HEK293 (cell line): ENCODE data around the gene TCHP.
A peak's percentile ranks its signal among the peaks of the same experiment; 100 is the strongest.

Experiments used
- CTCF ChIA-PET: fragments of 350-600 bp; formaldehyde crosslinking; extraction: SDS; loops from one replicate; lab custom pipeline; 2021; ENCODE audit warnings: antibody characterized with exemption; lab: Yijun Ruan, JAX
- POLR2A ChIA-PET: fragments of 300-600 bp; formaldehyde crosslinking; extraction: SDS; loops from one replicate; lab custom pipeline; 2020; ENCODE audit warnings: antibody characterized with exemption, inconsistent platforms; lab: Yijun Ruan, JAX
- H3K27ac ChIP-seq: fragments of 200-500 bp; sonication (Bioruptor generic); 2 replicates; pipeline ENCODE4 v1.5.1; 2014; ENCODE audit warnings: low read depth, low read length, control low read depth, inconsistent platforms; ENCODE audit errors: extremely low read depth
- H3K36me3 ChIP-seq, 2 experiments: fragments of 200-500 bp in 1 of 2; sonication (Bioruptor generic) in 1 of 2; 1 replicate in 1 of 2; 2 replicates in 1 of 2; pipeline ENCODE4 v1.5.1; 2014 to 2017; ENCODE audit warnings: inconsistent platforms in 2 of 2, low read length in 2 of 2; ENCODE audit not compliant: control insufficient read depth in 2 of 2, insufficient read depth in 1 of 2
- H3K4me1 ChIP-seq: fragments of 200-500 bp; sonication (Bioruptor generic); 2 replicates; pipeline ENCODE4 v1.5.1; 2014; ENCODE audit warnings: mild to moderate bottlenecking, low read length, inconsistent platforms; ENCODE audit not compliant: control insufficient read depth, insufficient read depth
- H3K4me3 ChIP-seq: 2 replicates; pipeline ENCODE4 v1.5.1; 2011; ENCODE audit warnings: low read depth, mild to moderate bottlenecking, control low read depth, low read length, moderate library complexity
- H3K9me3 ChIP-seq: fragments of 200-500 bp; sonication (Bioruptor generic); 2 replicates; pipeline ENCODE4 v1.5.1; 2014; ENCODE audit warnings: low read depth, low read length, inconsistent platforms; ENCODE audit not compliant: control insufficient read depth, insufficient read depth
- BCL11A ChIP-seq: fragments of 450-650 bp; formaldehyde crosslinking; IDR thresholded peaks from 2 replicates; pipeline ENCODE4 v1.5.1; 2016; ENCODE audit warnings: low read depth, missing biosample characterization, missing genetic modification characterization
- CTCF ChIP-seq: fragments of 450-650 bp; formaldehyde crosslinking; IDR thresholded peaks from 2 replicates; pipeline ENCODE4 v1.5.1; 2016; ENCODE audit warnings: missing biosample characterization, missing genetic modification characterization
- HOXC10 ChIP-seq: sonication (generic); formaldehyde crosslinking; IDR thresholded peaks from 2 replicates; pipeline ENCODE4 v1.8.1; 2023; ENCODE audit warnings: mild to moderate bottlenecking, missing genetic modification reagents
- MZF1 ChIP-seq: fragments of 450-650 bp; formaldehyde crosslinking; IDR thresholded peaks from 2 replicates; pipeline ENCODE4 v1.5.1; 2017; ENCODE audit warnings: missing biosample characterization, missing genetic modification characterization, borderline replicate concordance
- OSR2 ChIP-seq: fragments of 450-650 bp; formaldehyde crosslinking; IDR thresholded peaks from 2 replicates; pipeline ENCODE4 v1.5.1; 2016; ENCODE audit warnings: missing biosample characterization, missing genetic modification characterization
- PRDM1 ChIP-seq: fragments of 450-650 bp; formaldehyde crosslinking; IDR thresholded peaks from 2 replicates; pipeline ENCODE4; 2016; ENCODE audit warnings: missing biosample characterization, missing genetic modification characterization
- ZBTB17 ChIP-seq: fragments of 450-650 bp; formaldehyde crosslinking; IDR thresholded peaks from 2 replicates; pipeline ENCODE4 v1.5.1; 2016; ENCODE audit warnings: missing biosample characterization, missing genetic modification characterization
- ZBTB7A ChIP-seq: fragments of 450-650 bp; formaldehyde crosslinking; IDR thresholded peaks from 2 replicates; pipeline ENCODE4 v1.5.1; 2016; ENCODE audit warnings: low read depth, missing biosample characterization, missing genetic modification characterization
- ZFP3 ChIP-seq: fragments of 450-650 bp; formaldehyde crosslinking; IDR thresholded peaks from 2 replicates; pipeline ENCODE4 v1.5.1; 2016; ENCODE audit warnings: low read depth, missing biosample characterization, missing genetic modification characterization
- ZFP69B ChIP-seq: fragments of 450-650 bp; formaldehyde crosslinking; IDR thresholded peaks from 2 replicates; pipeline ENCODE4 v1.5.1; 2016; ENCODE audit warnings: missing biosample characterization, missing genetic modification characterization
- ZIC2 ChIP-seq: fragments of 450-650 bp; formaldehyde crosslinking; IDR thresholded peaks from 2 replicates; pipeline ENCODE4 v1.5.1; 2016; ENCODE audit warnings: missing biosample characterization, missing genetic modification characterization
- ZNF10 ChIP-seq: fragments of 450-650 bp; formaldehyde crosslinking; IDR thresholded peaks from 2 replicates; pipeline ENCODE4 v1.5.1; 2017; ENCODE audit warnings: missing biosample characterization, missing genetic modification characterization
- ZNF16 ChIP-seq: fragments of 450-650 bp; formaldehyde crosslinking; IDR thresholded peaks from 2 replicates; pipeline ENCODE4 v1.5.1; 2016; ENCODE audit warnings: low read depth, missing biosample characterization, missing genetic modification characterization
- ZNF302 ChIP-seq: fragments of 450-650 bp; formaldehyde crosslinking; IDR thresholded peaks from 2 replicates; pipeline ENCODE4 v1.5.1; 2016; ENCODE audit warnings: missing biosample characterization, missing genetic modification characterization, low read depth
- ZNF555 ChIP-seq: fragments of 450-650 bp; formaldehyde crosslinking; conservative IDR thresholded peaks from 2 replicates; pipeline ENCODE4 v1.5.1; 2017; ENCODE audit warnings: missing biosample characterization, mild to moderate bottlenecking, missing genetic modification characterization, inconsistent platforms
- ZNF777 ChIP-seq: fragments of 450-650 bp; formaldehyde crosslinking; IDR thresholded peaks from 2 replicates; pipeline ENCODE4 v1.5.1; 2017; ENCODE audit warnings: missing biosample characterization, missing genetic modification characterization, borderline replicate concordance
- ZSCAN16 ChIP-seq: fragments of 450-650 bp; formaldehyde crosslinking; IDR thresholded peaks from 2 replicates; pipeline ENCODE4 v1.5.1; 2016; ENCODE audit warnings: missing biosample characterization, missing genetic modification characterization
- ZXDB ChIP-seq: fragments of 450-650 bp; formaldehyde crosslinking; IDR thresholded peaks from 2 replicates; pipeline ENCODE4 v1.5.1; 2016; ENCODE audit warnings: missing biosample characterization, missing genetic modification characterization
- TF ChIP-seq, protein P1 (sequence below): fragments of 450-650 bp; formaldehyde crosslinking; IDR thresholded peaks from 2 replicates; pipeline ENCODE4 v1.5.1; 2016; ENCODE audit warnings: missing biosample characterization, missing genetic modification characterization
- TF ChIP-seq, protein P2 (sequence below): fragments of 450-650 bp; formaldehyde crosslinking; IDR thresholded peaks from 2 replicates; pipeline ENCODE4 v1.5.1; 2016; ENCODE audit warnings: missing biosample characterization, missing genetic modification characterization

Gene TCHP

GRCh38 chr12:109923038-109923437 is 23.0 kb downstream of the TCHP start (continued):
- TF ChIP-seq MZF1 (tag by site-specific recombination) (no peak), ZBTB7A (no peak), ZSCAN16 (tag by site-specific recombination) (no peak), ZNF777 (tag by site-specific recombination) (no peak)
- TF ChIP-seq, protein P1, sequence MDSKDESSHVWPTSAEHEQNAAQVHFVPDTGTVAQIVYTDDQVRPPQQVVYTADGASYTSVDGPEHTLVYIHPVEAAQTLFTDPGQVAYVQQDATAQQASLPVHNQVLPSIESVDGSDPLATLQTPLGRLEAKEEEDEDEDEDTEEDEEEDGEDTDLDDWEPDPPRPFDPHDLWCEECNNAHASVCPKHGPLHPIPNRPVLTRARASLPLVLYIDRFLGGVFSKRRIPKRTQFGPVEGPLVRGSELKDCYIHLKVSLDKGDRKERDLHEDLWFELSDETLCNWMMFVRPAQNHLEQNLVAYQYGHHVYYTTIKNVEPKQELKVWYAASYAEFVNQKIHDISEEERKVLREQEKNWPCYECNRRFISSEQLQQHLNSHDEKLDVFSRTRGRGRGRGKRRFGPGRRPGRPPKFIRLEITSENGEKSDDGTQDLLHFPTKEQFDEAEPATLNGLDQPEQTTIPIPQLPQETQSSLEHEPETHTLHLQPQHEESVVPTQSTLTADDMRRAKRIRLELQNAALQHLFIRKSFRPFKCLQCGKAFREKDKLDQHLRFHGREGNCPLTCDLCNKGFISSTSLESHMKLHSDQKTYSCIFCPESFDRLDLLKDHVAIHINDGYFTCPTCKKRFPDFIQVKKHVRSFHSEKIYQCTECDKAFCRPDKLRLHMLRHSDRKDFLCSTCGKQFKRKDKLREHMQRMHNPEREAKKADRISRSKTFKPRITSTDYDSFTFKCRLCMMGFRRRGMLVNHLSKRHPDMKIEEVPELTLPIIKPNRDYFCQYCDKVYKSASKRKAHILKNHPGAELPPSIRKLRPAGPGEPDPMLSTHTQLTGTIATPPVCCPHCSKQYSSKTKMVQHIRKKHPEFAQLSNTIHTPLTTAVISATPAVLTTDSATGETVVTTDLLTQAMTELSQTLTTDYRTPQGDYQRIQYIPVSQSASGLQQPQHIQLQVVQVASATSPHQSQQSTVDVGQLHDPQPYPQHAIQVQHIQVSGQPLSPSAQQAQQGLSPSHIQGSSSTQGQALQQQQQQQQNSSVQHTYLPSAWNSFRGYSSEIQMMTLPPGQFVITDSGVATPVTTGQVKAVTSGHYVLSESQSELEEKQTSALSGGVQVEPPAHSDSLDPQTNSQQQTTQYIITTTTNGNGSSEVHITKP, result no peak
- TF ChIP-seq, all 188 proteins: peak for 0

DNA sequence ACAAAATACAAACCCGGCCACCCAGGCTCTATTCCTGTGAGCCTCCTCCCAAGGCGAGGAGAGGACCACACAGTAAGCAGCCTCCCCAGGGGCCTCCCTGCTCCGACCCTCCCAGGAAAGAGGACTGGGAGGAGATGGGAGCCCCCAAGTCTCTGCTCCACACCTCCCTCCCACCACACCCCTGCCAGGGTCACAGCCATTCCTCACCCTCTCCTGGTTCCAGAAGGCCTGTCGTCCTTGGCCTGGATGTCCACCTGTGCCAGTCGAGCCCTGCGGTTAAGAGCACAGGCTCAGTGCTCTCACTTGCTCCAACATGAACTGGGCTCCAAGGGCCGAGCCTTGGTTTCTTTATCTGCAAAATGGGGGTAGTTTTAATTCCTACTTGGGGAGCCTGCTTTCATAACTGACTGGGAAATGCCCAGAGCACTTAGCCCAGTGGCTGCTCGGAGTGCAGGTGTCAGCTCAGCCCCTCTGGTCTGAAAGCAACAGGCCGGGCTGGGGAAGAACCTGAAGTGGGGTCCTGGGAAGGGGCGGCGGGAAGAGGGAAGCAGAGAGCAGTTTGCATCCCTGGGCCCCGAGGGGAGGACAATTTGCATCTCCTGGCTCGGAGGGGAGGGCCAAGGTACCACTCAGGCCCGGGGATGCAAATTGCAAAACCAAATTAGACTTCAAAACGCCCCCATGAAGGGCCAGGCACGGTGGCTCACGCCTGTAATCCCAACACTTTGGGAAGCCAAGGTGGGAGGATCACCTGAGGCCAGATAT is 23.6 kb downstream of the TCHP start:
- Histone ChIP-seq H3K27ac (no peak overlapping the region), H3K4me1 (no peaks in the 10 kb centered on the region), H3K36me3 (peaks cover 0 to 17% of the 10 kb centered on the region in 2 experiments; a peak in 2 of 3 replicates), H3K4me3 (no peak overlapping the region), H3K9me3 (no peaks in the 10 kb centered on the region)
- TF ChIP-seq ZBTB17, result no peak
- TF ChIP-seq HOXC10, result no peak
- no peak for TF ChIP-seq CTCF (tag by site-specific recombination)
- TF ChIP-seq ZFP69B, result no peak
- ChIA-PET POLR2A (no interaction called here), CTCF (interaction anchor here (1.6 kb wide), 1 partner anchor 70 kb away, joined by 9 read pairs; no protein-coding TSS in a partner anchor)

- ChIA-PET POLR2A (no interaction called here), CTCF (interaction anchor here (0.6 to 1.6 kb wide), 3 partner anchors 21 to 72 kb away, joined by 3 to 9 read pairs (median 4); no protein-coding TSS in a partner anchor)
- Histone ChIP-seq H3K4me1 (no peaks in the 10 kb centered on the region), H3K4me3 (no peak overlapping the region), H3K27ac (no peak overlapping the region), H3K9me3 (no peaks in the 10 kb centered on the region), H3K36me3 (peaks cover 3 to 18% of the 10 kb centered on the region in 2 experiments; a peak in 2 of 3 replicates)
- TF ChIP-seq ZNF302, result no peak
- no peak for TF ChIP-seq ZNF10 (tag by site-specific recombination)
- TF ChIP-seq ZFP3 (tag by site-specific recombination), result no peak
- TF ChIP-seq OSR2 (tag by site-specific recombination), result no peak
- TF ChIP-seq ZIC2 (tag by site-specific recombination), result 0 out of 2 replicates have a peak, but pooled peaks have one; percentile 13
- no peak for TF ChIP-seq CTCF (tag by site-specific recombination)
- TF ChIP-seq ZNF555 (tag by site-specific recombination), result no peak
- TF ChIP-seq PRDM1 (tag by site-specific recombination), result no peak
- no peak for TF ChIP-seq ZXDB (tag by site-specific recombination)
- TF ChIP-seq BCL11A (tag by site-specific recombination), result no peak
- no peak for TF ChIP-seq ZNF16 (tag by site-specific recombination)
- TF ChIP-seq, protein P2, sequence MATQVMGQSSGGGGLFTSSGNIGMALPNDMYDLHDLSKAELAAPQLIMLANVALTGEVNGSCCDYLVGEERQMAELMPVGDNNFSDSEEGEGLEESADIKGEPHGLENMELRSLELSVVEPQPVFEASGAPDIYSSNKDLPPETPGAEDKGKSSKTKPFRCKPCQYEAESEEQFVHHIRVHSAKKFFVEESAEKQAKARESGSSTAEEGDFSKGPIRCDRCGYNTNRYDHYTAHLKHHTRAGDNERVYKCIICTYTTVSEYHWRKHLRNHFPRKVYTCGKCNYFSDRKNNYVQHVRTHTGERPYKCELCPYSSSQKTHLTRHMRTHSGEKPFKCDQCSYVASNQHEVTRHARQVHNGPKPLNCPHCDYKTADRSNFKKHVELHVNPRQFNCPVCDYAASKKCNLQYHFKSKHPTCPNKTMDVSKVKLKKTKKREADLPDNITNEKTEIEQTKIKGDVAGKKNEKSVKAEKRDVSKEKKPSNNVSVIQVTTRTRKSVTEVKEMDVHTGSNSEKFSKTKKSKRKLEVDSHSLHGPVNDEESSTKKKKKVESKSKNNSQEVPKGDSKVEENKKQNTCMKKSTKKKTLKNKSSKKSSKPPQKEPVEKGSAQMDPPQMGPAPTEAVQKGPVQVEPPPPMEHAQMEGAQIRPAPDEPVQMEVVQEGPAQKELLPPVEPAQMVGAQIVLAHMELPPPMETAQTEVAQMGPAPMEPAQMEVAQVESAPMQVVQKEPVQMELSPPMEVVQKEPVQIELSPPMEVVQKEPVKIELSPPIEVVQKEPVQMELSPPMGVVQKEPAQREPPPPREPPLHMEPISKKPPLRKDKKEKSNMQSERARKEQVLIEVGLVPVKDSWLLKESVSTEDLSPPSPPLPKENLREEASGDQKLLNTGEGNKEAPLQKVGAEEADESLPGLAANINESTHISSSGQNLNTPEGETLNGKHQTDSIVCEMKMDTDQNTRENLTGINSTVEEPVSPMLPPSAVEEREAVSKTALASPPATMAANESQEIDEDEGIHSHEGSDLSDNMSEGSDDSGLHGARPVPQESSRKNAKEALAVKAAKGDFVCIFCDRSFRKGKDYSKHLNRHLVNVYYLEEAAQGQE, result peak; percentile 65; the same call in 1 of the 2 replicates
Observed at GRCh38 chr12:109925185-109925840, 25.2 kb downstream of the TCHP start.
